Activated CD4-positive, alpha-beta T cell treated with anti-CD3 and anti-CD28 coated beads for 48 hours (primary cell): ENCODE data around the gene MLLT3.

Experiments used
- DNase-seq: peaks from one replicate; pipeline ENCODE4 v3.0.0-alpha.2; 2020

MLLT3 gene

DNA sequence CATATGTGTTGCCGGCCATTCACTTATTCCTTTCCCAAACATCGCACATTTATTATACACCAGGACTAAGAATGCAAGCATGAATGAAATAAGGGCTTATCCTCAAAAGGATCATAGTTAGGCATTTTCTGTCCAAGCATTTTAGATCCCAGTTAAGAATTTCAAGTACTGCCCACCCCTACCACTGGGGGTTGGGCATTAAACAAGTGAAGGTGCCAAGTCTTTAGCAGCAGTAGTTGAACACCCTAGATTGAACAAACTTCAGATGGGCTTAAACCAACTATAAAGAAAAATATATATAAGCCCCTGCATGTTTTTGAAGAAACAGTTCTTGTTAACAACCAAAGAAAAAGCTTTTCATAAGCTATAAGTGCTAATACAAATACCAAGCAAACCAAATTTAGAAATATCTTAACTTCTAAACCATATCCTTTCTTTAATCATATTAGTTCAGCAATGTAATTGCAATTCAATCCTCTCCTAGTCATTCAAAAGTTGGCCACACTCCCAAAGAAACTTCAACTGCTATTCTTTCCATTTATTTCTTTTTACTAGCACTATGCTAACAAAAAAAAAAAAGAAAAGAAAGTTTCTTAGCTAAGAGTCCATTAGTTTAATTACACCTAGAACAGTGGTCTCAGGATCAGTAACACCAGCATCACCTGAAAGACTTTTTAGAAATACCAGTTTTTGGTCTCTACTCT is 149.8 kb downstream of the MLLT3 start:
- no peak for DNase-seq

GRCh38 chr9:20466328-20467008 is 155.8 kb downstream of the MLLT3 start:
- DNase-seq: no peak

GRCh38 chr9:20464242-20464641 is 158.1 kb downstream of the MLLT3 start:
- no peak for DNase-seq

DNA sequence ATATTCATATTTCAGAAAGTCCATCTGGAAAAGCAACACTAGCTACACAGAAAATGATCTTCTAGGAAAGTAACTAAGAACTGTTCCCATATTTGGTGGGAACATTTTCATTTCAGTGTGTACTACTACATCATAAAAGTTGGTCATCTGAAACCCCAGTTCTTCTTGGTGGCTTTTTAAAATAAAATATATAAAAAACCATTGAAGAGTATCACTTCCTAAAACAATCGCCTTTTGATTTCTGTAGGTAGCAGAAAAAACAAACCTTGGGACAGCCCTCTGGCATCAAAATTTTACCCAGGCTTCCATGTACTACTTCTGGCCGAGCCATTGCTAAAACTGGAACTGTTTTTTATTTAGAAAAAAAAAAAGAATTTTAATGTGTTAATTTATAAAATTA is 158.5 kb downstream of the MLLT3 start:
- no peak for DNase-seq

DNA sequence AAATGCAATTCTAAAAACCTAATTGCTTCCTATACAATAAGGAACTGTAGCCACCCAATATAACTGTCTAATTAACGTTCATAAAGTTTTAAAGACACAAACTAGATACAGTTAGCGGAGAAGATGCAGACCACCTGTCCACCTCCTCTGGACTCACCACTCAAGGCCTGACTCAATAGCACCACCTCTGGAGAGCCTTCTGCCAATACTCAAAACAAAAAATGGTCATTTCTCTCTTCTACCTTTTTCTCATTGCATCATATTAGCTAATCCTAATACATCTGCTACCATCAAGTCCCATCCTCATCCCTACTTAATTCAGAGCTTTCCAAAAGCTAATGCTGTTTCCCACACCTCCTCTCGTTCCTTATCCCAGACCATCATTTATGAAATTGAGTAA is 159.9 kb downstream of the MLLT3 start:
- no peak for DNase-seq

DNA sequence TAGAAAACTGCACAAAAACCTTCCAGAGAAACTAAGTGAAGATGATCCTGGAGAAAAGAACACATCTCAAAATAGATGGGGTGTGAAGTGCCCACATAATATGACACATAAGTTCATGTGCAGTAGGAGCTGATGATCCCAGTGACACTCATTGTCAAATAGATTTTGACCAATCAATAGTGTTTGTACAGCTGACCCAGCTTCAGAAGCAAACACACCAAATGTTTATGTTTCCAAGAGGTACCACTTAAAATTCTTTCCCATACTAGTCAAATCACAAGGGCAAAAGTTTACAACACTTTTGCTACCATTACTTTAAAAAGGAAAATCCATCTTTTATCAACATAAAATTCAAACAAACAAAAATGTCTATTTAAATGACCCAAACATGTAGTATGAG is 175.0 kb downstream of the MLLT3 start:
- DNase-seq: no peak

GRCh38 chr9:20446248-20446647 is 176.1 kb downstream of the MLLT3 start:
- no peak for DNase-seq

GRCh38 chr9:20442461-20443319 is 179.6 kb downstream of the MLLT3 start:
- no peak for DNase-seq

GRCh38 chr9:20441711-20442423 is 180.4 kb downstream of the MLLT3 start:
- no peak for DNase-seq

- DNase-seq: no peak
These were observed 181.1 kb downstream of the MLLT3 start for GRCh38 chr9:20441166-20441565.

- DNase-seq: no peak
These were observed 184.8 kb downstream of the MLLT3 start for GRCh38 chr9:20437476-20437875.

GRCh38 chr9:20436476-20437195 is 185.7 kb downstream of the MLLT3 start:
- no peak for DNase-seq

DNA sequence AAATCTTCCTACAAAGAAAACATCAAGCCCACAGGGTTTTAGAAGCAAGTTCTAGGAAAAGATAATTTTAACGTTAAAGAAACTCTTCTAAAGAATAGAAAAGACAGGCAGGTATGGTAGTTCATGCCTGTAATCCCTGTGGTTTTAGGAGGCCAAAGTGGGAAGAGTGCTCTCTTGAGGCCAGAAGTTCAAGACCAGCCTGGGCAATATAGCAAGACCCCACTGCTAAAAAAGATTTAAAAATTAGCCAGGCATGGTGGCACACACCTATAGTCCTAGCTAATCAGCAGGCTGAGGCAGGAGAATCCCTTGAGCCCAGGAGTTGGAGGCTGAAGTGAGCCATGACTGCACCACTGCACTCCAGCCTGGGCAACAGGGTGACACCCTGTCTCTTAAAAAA is 193.3 kb downstream of the MLLT3 start:
- DNase-seq: no peak

DNA sequence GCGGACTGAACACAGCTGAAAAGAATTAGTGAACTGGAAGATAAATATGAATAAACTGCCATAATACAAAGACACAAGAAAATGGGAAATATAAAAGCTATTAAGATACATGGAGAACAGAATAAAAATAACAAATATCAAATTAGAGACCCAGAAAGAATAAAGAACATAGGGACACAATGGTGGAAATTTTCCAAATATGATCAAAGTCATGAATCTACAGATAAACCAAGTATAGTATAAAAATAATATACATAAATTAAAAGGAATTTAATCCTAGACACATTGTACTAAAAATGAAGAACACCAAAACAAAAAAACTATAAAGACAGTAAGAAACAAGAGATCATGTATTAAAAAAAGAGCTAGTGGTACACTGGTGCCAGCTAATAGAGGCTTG is 194.9 kb downstream of the MLLT3 start:
- DNase-seq: no peak

DNA sequence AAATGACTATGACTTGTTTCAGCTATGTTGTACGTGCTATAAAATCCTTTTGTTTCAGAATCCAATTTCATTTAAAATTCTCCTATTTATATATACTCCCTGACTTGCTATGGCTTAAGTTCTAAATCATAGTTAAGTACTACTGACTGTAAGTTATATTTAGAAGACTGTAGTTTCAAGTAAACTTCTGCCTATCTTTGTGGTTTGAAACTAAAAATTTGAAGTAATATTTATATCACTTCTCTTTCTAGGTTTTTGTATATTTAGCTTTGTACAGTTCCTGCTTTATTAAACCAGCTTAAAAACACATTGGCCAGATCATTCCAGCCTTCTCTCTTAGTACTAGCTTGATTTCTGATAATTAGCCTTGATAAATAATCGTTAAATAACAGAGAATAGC is 196.3 kb downstream of the MLLT3 start:
- no peak for DNase-seq

- no peak for DNase-seq
These were observed 202.8 kb downstream of the MLLT3 start for GRCh38 chr9:20419533-20419932.

GRCh38 chr9:20418485-20418884 is 203.8 kb downstream of the MLLT3 start:
- no peak for DNase-seq

DNA sequence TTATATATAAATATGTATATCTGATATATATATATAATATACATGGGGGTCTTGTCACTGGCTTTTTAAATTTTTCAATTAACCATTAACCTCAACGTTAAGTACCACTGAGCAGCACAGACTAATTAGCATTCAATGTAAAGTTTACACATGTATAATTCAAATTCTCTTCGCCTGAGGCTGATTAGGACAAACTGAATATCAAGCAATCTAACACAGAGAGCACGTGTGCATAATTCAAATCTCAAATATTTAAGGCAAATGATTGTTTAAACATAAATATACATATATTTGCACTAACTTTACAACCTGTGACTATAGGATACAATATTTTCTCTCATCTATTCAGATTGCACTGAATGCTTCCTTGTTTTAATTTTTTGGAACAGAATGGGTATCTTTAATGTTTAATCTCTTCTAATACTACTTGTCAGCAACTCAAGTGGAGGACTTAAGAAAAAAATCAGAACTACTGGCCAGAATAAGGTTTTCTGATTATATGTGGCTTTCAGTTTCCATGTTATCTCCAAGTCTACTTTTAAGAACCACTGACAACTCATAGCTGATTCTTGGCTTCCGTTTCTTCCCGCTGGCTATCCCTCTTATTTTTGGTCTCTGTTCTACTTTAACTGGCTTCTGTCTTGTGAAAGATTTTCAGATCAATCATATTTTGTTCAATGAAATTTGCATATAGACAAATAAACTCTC is 204.8 kb downstream of the MLLT3 start:
- no peak for DNase-seq

- no peak for DNase-seq
These were observed 208.1 kb downstream of the MLLT3 start for GRCh38 chr9:20414150-20414549.

DNA sequence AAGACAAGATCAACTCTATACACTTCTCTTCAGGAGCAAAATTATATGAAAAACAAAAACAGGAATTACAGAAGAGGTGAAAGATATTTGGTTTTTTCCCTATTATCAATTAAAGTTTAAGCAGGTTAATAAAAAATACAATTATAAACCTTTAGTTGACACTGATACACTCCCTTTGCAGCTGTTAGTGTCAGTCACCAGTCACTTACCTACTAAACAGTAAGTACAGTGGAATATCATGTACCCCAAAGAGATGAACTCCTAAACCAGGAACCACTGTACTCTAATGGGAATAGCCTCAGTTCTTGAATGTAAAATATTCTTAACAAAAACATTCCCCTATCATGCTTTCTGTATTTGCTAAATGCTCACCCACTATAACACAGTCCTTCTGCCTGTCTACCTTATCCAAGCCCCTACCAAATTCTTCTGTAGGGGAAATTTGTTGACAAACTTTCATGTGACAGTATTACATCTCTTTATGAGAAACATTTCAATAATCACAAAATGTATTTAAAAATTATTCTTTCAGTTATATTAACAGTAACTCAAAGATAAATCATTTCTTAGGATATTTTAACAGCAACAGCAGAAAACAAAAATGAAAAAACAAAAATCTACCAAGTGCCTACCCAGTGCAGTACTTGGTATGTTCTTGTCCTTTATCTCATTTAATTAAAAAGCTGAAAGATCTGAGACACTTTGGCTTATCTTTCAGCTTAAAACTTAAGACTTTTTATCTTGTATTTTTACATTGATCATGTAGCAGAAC is 212.8 kb downstream of the MLLT3 start:
- DNase-seq: no peak

- no peak for DNase-seq
These were observed 213.8 kb downstream of the MLLT3 start for GRCh38 chr9:20408513-20408912.
